Measurements from ENCODE around the gene GOLGA3.

DNA sequence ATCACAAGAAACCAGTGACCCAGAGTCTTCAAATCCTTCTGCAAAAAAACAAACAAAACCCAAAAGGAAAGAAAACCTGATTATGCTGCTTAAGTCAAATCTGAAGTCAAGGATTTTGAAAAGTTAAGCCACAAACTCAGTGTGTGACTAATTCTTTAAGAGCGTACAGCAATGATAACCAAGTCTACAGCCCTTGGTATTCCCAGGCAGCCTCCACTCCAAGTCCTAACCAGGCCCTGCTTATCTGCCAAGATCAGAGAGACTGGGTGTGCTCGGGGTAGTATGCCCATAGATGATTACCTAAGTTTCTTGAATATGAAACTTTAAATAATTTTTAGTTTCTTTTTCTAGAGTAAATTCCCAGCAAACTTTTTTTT is 104.9 kb downstream of the GOLGA3 start:
- no peak for TF ChIP-seq CTCF (conservative IDR thresholded peaks at IDR 0.05; ENCODE audit: low read depth in 2 of 2)
- peak; percentile 26; the same call in 1 of the 2 replicates for TF ChIP-seq POLR2AphosphoS5 (IDR thresholded peaks at IDR 0.05; ENCODE audit: low read depth)
- TF ChIP-seq REST (IDR thresholded peaks at IDR 0.05; ENCODE audit: unreplicated experiment): no peak
- TF ChIP-seq JUNB (IDR thresholded peaks at IDR 0.05; ENCODE audit: unreplicated experiment): no peak
- TF ChIP-seq ZNF462 (CRISPR knock-in tag; IDR thresholded peaks at IDR 0.05): no peak

All from GM23338 (cell line).